Erythroblast (primary cell): ENCODE results near the gene LRCOL1.

ENCODE experiments used
- GATA1 ChIP-seq: IDR thresholded peaks from 2 replicates; pipeline ENCODE4 v1.6.1; 2011; ENCODE audit warnings: low read depth, mild to moderate bottlenecking, control low read depth, low read length, moderate library complexity
- POLR2A ChIP-seq: IDR thresholded peaks from 2 replicates; pipeline ENCODE4 v1.6.1; 2011; ENCODE audit warnings: mild to moderate bottlenecking, low read length

- TF ChIP-seq POLR2A (no peak), GATA1 (no peak)
Observed at GRCh38 chr12:132597333-132598316, 12.8 kb downstream of the LRCOL1 start.
